Measurements from ENCODE around the gene ABCF2.
A peak's percentile ranks its signal among the peaks of the same experiment; 100 is the strongest.

Gene ABCF2

DNA sequence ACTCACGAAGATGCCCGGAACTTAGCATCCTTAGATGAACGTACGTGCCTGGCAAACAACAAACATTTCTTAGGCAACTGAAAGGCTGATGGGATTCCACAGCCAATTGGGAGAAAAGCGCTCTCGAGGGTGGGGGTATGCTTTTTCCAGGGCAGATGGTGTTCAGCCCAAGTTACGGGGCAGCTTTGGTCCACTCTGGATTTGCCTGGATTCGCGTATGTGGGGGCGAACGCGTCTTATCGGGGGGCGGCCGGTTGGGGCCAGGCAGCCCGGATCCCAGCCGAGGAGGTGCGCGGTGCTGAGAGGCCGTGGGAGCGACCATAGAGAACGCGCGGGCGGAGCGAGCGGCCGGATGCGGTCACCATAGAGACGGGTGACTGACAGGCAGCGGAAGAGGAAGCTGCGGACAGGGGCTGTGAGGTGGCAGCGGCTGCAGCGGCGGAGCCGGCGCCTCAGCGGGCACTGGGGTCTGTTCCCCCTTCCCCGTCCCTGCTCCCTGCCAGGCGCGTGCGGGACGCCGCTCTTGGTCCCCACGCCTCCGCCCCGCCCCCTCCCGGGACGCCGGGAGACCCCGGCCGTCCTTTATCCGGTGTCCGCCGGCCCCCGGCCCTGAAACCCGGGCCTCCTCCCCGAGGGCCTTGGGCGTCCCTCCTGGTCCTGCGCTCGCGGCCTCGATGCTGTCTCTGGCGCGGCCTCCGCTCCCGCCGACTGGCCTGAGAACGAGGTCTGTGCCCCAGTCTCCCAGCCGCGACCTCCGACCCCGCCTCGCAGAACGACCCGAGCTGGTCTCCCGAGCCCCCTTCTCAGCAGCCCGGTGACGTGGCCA lies 5.3 kb upstream of the ABCF2 start, which contains the start of gene CHPF2:
Gene CHPF2, plus strand, starts transcription at position 393 of the 826 bp plus-strand sequence. CDS start 1,529 bp downstream, outside the sequence.
- TF ChIP-seq GATA2 (IDR thresholded peaks at IDR 0.05; ENCODE audit: low read depth, low read length) (peak; percentile 17; the same call in 1 of the 2 replicates), GATA3 (IDR thresholded peaks at IDR 0.05; ENCODE audit: low read depth, low read length) (no peak)

GRCh38 chr7:151231080-151231479 lies 4.1 kb upstream of the ABCF2 start:
- TF ChIP-seq GATA3 (IDR thresholded peaks at IDR 0.05; ENCODE audit: low read depth, low read length): no peak
- no peak for TF ChIP-seq GATA2 (IDR thresholded peaks at IDR 0.05; ENCODE audit: low read depth, low read length)

- TF ChIP-seq GATA2 (IDR thresholded peaks at IDR 0.05; ENCODE audit: low read depth, low read length): no peak
These were observed 2.2 kb upstream of the ABCF2 start for GRCh38 chr7:151229249-151229648.

DNA sequence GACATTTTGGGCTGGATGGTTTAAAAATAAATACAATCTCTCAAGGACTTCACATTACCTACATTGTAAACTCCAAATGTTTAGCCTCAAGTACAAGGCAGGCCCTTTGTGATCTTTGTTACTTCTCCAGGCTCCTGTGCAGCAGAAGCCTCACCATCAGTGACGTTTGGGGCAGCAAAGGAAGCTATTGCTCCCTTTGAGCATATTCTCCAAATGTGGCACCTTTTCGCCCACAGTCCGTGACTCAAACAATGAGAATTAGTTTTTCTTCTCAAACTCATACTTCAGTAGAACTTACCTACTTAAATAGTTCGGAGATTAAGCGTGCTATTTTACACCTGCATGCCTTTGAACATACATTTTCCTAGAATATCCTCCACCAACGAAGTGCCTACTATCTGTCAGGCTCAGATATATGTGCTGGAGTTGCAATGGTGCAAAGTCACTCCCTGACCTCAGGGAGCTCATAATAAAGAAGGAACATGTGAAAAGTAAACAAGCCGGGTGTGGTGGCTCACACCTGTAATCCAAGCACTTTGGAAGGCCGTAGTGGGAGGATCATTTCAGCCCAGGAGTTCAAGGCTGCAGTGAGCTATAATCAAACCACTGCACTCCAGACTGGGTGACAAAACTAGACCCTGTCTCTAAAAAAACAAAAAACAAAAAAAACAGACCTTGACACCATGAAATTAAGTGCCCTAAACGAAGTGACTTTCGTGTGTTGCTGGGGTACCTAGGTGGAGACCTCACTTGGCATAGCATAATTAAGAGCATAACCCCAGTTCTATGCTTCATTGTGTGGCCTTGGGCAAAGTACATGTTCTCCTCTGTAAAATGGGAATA lies 1.2 kb upstream of the ABCF2 start:
- TF ChIP-seq GATA2 (IDR thresholded peaks at IDR 0.05; ENCODE audit: low read depth, low read length) (no peak), GATA3 (IDR thresholded peaks at IDR 0.05; ENCODE audit: low read depth, low read length) (no peak)

DNA sequence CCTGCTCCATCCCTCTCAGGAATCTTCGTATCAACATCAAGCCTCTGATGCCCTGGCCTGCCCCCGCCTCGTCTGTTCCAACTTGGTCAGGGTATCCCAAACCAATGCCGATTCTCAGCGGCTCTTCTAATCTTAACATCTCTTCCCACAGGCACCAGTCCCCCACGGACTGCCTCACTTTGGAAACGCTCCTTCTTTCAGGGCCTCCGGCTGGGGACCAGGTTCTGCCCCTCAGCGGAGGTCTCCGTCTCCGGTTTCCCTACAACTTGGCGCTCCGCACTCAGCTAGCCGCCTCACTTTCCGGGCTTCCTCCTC lies 488 bp downstream of the ABCF2 start:
- TF ChIP-seq GATA3 (IDR thresholded peaks at IDR 0.05; ENCODE audit: low read depth, low read length) (no peak), GATA2 (IDR thresholded peaks at IDR 0.05; ENCODE audit: low read depth, low read length) (no peak)

DNA sequence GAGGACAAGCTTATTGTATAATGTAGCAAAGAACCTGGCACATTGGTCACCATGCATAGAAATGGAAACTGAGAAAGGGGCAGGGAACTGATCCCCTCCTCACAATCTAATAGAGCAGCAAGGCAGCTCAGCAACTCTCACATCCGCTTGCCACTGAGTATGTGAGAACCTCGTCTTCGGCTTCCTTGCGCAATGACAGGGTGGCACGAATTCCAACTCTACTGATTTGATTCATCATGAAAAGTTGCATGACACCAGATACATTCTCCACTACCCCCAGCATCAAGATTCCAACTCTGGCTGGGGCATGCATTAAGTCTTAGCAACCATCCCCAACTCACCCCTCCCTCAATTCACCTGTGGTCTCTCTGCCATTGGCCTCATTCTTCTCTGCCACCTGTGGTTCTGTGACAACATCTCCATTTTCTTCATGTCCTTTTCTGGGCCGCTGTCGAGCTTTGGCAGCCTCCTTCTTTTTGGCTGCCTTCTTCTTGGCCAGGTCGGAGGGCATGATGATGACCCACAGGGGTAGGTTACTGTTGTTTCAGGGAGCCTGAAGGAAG lies 976 bp downstream of the ABCF2 start:
- TF ChIP-seq GATA2 (IDR thresholded peaks at IDR 0.05; ENCODE audit: low read depth, low read length) (no peak), GATA3 (IDR thresholded peaks at IDR 0.05; ENCODE audit: low read depth, low read length) (no peak)

- TF ChIP-seq GATA2 (IDR thresholded peaks at IDR 0.05; ENCODE audit: low read depth, low read length) (no peak), GATA3 (IDR thresholded peaks at IDR 0.05; ENCODE audit: low read depth, low read length) (no peak)
These were observed 3.3 kb downstream of the ABCF2 start for GRCh38 chr7:151223728-151224127.

- TF ChIP-seq GATA2 (IDR thresholded peaks at IDR 0.05; ENCODE audit: low read depth, low read length) (no peak), GATA3 (IDR thresholded peaks at IDR 0.05; ENCODE audit: low read depth, low read length) (no peak)
These were observed 8.8 kb downstream of the ABCF2 start for GRCh38 chr7:151218170-151218569.

- TF ChIP-seq GATA3 (IDR thresholded peaks at IDR 0.05; ENCODE audit: low read depth, low read length): no peak
- no peak for TF ChIP-seq GATA2 (IDR thresholded peaks at IDR 0.05; ENCODE audit: low read depth, low read length)
These were observed 11.6 kb downstream of the ABCF2 start for GRCh38 chr7:151215396-151215795.

DNA sequence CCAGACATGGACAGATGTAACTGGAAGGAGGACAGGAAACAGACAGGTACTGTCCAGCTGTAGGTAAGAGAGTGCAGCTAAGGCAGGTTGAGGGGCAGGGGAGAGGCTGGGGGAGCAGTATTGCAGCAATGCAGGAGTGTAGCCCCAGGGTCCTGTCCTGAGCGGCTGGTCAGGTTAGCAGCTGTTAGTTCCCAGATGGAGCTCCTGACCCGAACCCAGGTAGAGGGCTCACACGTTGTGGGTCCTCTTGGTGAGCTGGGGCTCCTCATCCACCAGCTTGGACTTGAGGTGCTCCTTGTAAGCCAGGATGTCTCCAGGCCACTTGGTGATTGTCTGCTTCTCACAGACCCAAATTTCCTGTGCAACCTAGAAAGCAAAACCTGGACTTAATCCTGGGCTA lies 13.2 kb downstream of the ABCF2 start:
- TF ChIP-seq GATA2 (IDR thresholded peaks at IDR 0.05; ENCODE audit: low read depth, low read length) (no peak), GATA3 (IDR thresholded peaks at IDR 0.05; ENCODE audit: low read depth, low read length) (no peak)

DNA sequence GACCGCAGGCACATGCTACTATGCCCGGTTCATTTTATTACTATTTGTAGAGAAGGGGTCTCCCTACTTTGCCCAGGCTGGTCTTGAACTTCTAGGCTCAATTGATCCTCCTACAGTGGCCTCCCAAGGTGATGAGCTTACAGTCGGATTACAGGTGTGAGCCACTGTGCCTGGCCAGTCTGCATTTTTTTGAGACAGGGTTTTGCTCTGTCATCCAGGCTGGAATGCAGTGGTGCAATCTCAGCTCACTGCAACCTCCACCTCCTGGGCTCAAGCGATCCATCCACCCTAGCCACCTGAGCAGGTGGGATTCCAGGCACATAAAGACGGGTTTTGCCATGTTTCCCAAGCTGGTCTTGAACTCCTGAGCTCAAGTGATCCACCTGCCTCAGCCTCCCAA lies 14.4 kb downstream of the ABCF2 start:
- TF ChIP-seq GATA3 (IDR thresholded peaks at IDR 0.05; ENCODE audit: low read depth, low read length) (no peak), GATA2 (IDR thresholded peaks at IDR 0.05; ENCODE audit: low read depth, low read length) (no peak)

- TF ChIP-seq GATA2 (IDR thresholded peaks at IDR 0.05; ENCODE audit: low read depth, low read length) (no peak), GATA3 (IDR thresholded peaks at IDR 0.05; ENCODE audit: low read depth, low read length) (no peak)
These were observed 15.7 kb downstream of the ABCF2 start for GRCh38 chr7:151211155-151211772.

DNA sequence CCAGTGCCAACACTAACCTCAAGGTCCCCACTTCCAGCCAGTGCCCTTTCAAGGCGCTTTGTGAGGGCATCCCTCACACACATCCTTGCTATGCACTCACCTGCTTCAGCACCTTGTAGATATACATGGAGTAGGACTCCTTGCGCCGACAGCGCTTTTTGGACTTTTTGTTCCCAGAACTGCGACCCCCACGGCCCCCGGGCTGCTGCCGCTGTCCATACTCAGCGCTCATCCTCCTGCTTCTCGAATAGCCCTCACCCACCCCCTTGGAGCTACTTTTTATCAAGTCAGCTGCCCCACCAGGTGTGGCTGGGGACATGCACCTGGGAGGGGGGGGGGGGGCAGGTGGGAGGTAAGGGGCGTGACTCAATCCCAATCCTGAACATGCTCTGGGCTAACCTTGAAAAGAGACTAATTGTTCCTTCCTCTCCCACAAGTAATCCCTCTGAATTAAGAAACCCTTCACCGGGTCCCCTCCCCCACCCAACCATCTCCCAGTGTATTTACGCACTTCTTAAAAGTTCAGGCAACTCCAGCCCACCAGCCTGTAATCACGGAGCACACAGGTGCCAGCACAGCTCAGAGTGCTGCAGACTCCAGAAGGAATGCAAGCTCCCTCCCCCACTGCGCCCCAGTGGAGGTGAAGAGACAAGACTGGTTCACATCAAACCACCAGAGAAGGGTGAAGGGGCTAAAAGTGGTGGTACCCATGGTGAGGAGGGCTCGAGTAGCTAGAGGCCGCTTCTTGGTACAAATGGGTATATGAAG lies 16.7 kb downstream of the ABCF2 start, which contains the start of gene H2BK1:
Gene H2BK1, minus strand, starts transcription at position 402 of the 768 bp plus-strand sequence. Its CDS starts 170 bp downstream, at position 232.
- TF ChIP-seq GATA2 (IDR thresholded peaks at IDR 0.05; ENCODE audit: low read depth, low read length) (no peak), GATA3 (IDR thresholded peaks at IDR 0.05; ENCODE audit: low read depth, low read length) (no peak)

Measured in SH-SY5Y (cell line).